Keratinocyte (primary cell): ENCODE results near the gene DHCR7. TPM values are rescaled to one million over a fixed set of nuclear protein-coding genes. Genes with fewer than 3 reads are reported as not detected.

ENCODE experiments used
- DNase-seq: peaks from one replicate; pipeline ENCODE4 v3.0.0-alpha.2; 2011; ENCODE audit warnings: low read depth, missing footprints, low spot score
- FAIRE-seq: peaks from 2 replicates; lab custom pipeline; 2011; peaks lifted over from hg19 to GRCh38; lab: Jason Lieb, UNC
- H2AFZ ChIP-seq: 2 replicates; pipeline ENCODE4 v1.6.0; 2012; ENCODE audit warnings: low read length, control low read depth, inconsistent platforms; ENCODE audit not compliant: control insufficient read depth
- H3K27ac ChIP-seq: 2 replicates; pipeline ENCODE4 v1.5.1; 2011; ENCODE audit warnings: low read length; ENCODE audit not compliant: control insufficient read depth, insufficient read depth
- H3K27me3 ChIP-seq: 3 replicates; pipeline ENCODE4 v1.6.0; 2011; ENCODE audit warnings: low read length; ENCODE audit not compliant: control insufficient read depth, insufficient read depth; ENCODE audit errors: extremely low read depth
- H3K36me3 ChIP-seq, 2 experiments: 2 replicates in 1 of 2; 3 replicates in 1 of 2; pipeline ENCODE4 v1.5.1; 2011; ENCODE audit warnings: low read length in 2 of 2, mild to moderate bottlenecking in 1 of 2; ENCODE audit not compliant: control insufficient read depth in 2 of 2, insufficient read depth in 2 of 2; ENCODE audit errors: extremely low read depth in 1 of 2
- H3K4me1 ChIP-seq: 3 replicates; pipeline ENCODE4 v1.5.1; 2011; ENCODE audit warnings: low read length; ENCODE audit not compliant: control insufficient read depth, insufficient read depth; ENCODE audit errors: extremely low read depth
- H3K4me2 ChIP-seq: 3 replicates; pipeline ENCODE4 v1.6.0; 2011; ENCODE audit warnings: low read depth, low read length; ENCODE audit not compliant: control insufficient read depth, insufficient read depth; ENCODE audit errors: extremely low read depth
- H3K4me3 ChIP-seq, 3 experiments: fragments of 200-600 bp in 1 of 3; sonication (generic) in 1 of 3; 2 replicates in 2 of 3; 3 replicates in 1 of 3; pipeline ENCODE4 v1.5.1; 2011 to 2016; ENCODE audit warnings: low read length in 3 of 3, mild to moderate bottlenecking in 3 of 3, control low read depth in 2 of 3, inconsistent platforms in 1 of 3, low read depth in 1 of 3, mixed read lengths in 1 of 3, mixed run types in 1 of 3, moderate library complexity in 1 of 3; ENCODE audit not compliant: control insufficient read depth in 2 of 3, insufficient read depth in 2 of 3; ENCODE audit errors: extremely low read depth in 1 of 3
- H3K79me2 ChIP-seq: 2 replicates; pipeline ENCODE4 v1.6.0; 2012; ENCODE audit warnings: low read length; ENCODE audit not compliant: control insufficient read depth, insufficient read depth
- H3K9ac ChIP-seq: 3 replicates; pipeline ENCODE4 v1.6.0; 2011; ENCODE audit warnings: low read length; ENCODE audit not compliant: control insufficient read depth, insufficient read depth; ENCODE audit errors: extremely low read depth
- H3K9me1 ChIP-seq: 3 replicates; pipeline ENCODE4 v1.6.0; 2011; ENCODE audit warnings: low read length; ENCODE audit not compliant: control insufficient read depth, insufficient read depth; ENCODE audit errors: extremely low read depth
- H3K9me3 ChIP-seq: 2 replicates; pipeline ENCODE4 v1.5.1; 2012; ENCODE audit warnings: low read depth, low read length; ENCODE audit not compliant: control insufficient read depth
- H4K20me1 ChIP-seq: 3 replicates; pipeline ENCODE4 v1.6.0; 2011; ENCODE audit warnings: low read length; ENCODE audit not compliant: control insufficient read depth, insufficient read depth; ENCODE audit errors: extremely low read depth
- CTCF ChIP-seq, 3 experiments: IDR thresholded peaks in 1 of 3; conservative IDR thresholded peaks in 1 of 3; optimal IDR thresholded peaks in 1 of 3; 2 replicates in 2 of 3; 3 replicates in 1 of 3; pipeline versions ENCODE3 to v1.5.1; 2011; ENCODE audit warnings: low read length in 3 of 3, mild to moderate bottlenecking in 3 of 3, moderate library complexity in 2 of 3, control low read depth in 1 of 3, inconsistent platforms in 1 of 3; ENCODE audit not compliant: insufficient read depth in 2 of 3; ENCODE audit errors: extremely low read depth in 1 of 3
- EZH2 ChIP-seq: IDR thresholded peaks from one replicate; pipeline ENCODE4 v1.6.1; 2012; ENCODE audit warnings: inconsistent platforms, mild to moderate bottlenecking, low read length, moderate library complexity
- dilution Hi-C: fragments of 300-500 bp; cut with MboI; formaldehyde crosslinking; loops from one replicate; pipeline ENCODE4 v1.7.0; 2020; ENCODE audit warnings: low sequenced_read_pairs; ENCODE audit not compliant: extremely low pct_ligation_motif_present
- polyA plus RNA-seq, 5 experiments: library from polyadenylated mRNA; depleted of rRNA in 3 of 5; stranded (reverse) in 3 of 5; stranded (forward) in 1 of 5; unstranded in 1 of 5; fragments of >200 nt; gene quantifications; 1 replicate in 1 of 5; 2 replicates in 3 of 5; 3 replicates in 1 of 5; pipeline versions ENCODE4 v1.2.1 to v1.2.3, GENCODE V29; 2011 to 2012; ENCODE audit warnings: missing spikeins in 2 of 5, low read depth in 1 of 5, low replicate concordance in 1 of 5

The DHCR7 gene
- polyA plus RNA-seq, 1 donor (not counting 4 experiments of a cell fraction or from before 2014, with no cell fraction given) = 143 TPM

- dilution Hi-C loops = no loop called here
Measured at GRCh38 chr11:71461696-71462095, 13.5 kb upstream of the DHCR7 start.

DNA sequence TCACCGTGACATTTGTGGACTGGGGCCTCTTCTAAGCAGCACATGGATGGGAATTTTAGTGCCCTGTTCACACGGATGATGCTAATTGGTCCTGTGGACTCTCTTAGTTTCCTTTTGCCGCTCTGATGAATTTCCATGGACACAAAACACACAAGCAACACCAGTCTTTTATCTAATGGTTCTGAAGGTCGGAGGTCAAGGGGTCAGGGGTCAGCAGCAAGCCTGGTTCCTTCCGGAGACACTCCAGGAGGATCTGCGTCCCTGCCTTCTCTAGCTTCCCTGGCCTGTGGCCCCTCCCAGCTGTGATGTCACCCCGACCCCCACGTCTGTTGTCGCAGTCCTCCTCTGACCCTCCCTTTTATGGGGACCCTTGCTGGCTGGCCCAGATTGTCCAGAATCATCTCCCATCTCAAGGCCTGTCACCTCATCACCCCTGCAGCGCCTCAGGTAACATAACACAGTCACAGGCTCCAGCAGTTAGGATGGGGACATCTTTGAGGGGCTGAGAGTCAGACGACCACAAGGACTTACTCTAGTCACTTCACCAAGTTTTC is 11.7 kb upstream of the DHCR7 start:
- peaks cover 5% of the 10 kb centered on the region for H3K79me2 ChIP-seq
- no peak overlapping the region for H3K27ac ChIP-seq
- peaks cover 48 to 53% of the 10 kb centered on the region in 2 experiments for H3K36me3 ChIP-seq
- H2AFZ ChIP-seq = no peak overlapping the region
- no peaks in the 10 kb centered on the region for H3K9me3 ChIP-seq
- H3K27me3 ChIP-seq = no peaks in the 10 kb centered on the region
- FAIRE-seq (no peak), DNase-seq (no peak)
- H3K9ac ChIP-seq = no peak overlapping the region
- H3K9me1 ChIP-seq = no peaks in the 10 kb centered on the region
- peaks cover 8% of the 10 kb centered on the region for H3K4me1 ChIP-seq
- H4K20me1 ChIP-seq = no peaks in the 10 kb centered on the region
- dilution Hi-C loops = no loop called here
- no peak overlapping the region for H3K4me2 ChIP-seq
- no peak for TF ChIP-seq CTCF (optimal IDR thresholded peaks at IDR 0.05 in 1 of 3, IDR thresholded peaks at IDR 0.05 in 1 of 3, conservative IDR thresholded peaks at IDR 0.05 in 1 of 3; ENCODE audit: extremely low read depth in 1 of 3, insufficient read depth in 2 of 3, low read length in 3 of 3)
- no peak for TF ChIP-seq EZH2
- H3K4me3 ChIP-seq = no peak overlapping the region

More at GRCh38 chr11:71461696-71462095, 13.5 kb upstream of the DHCR7 start:
- no peaks in the 10 kb centered on the region for H3K27me3 ChIP-seq
- H3K4me1 ChIP-seq = peaks cover 8% of the 10 kb centered on the region
- H4K20me1 ChIP-seq = no peaks in the 10 kb centered on the region
- DNase-seq (no peak), FAIRE-seq (no peak)
- H3K36me3 ChIP-seq = peaks cover 37 to 48% of the 10 kb centered on the region in 2 experiments
- no peak for TF ChIP-seq EZH2
- H3K9me1 ChIP-seq = no peaks in the 10 kb centered on the region
- H3K9ac ChIP-seq = no peak overlapping the region
- no peak overlapping the region for H3K4me2 ChIP-seq
- peaks cover 4% of the 10 kb centered on the region for H3K79me2 ChIP-seq
- H2AFZ ChIP-seq = no peak overlapping the region
- no peak overlapping the region for H3K27ac ChIP-seq
- no peak overlapping the region for H3K4me3 ChIP-seq
- no peaks in the 10 kb centered on the region for H3K9me3 ChIP-seq
